A673 (cell line): ENCODE data around the gene EFNA5. TPM values are rescaled to one million over a fixed set of nuclear protein-coding genes. Genes with fewer than 3 reads are reported as not detected.

ENCODE experiments used
- BruUV-seq: library from RNA; stranded (reverse); fragments of 400-500 nt; replicated peaks from 2 replicates; lab custom pipeline; 2021; lab: Mats Ljungman, UMichigan
- CTCF ChIA-PET: fragments of 300-600 bp; sonication (Branson Sonifier 250); formaldehyde crosslinking; loops from one replicate; lab custom pipeline; 2022; ENCODE audit warnings: antibody characterized with exemption; lab: Charles Lee
- POLR2A ChIA-PET: fragments of 300-600 bp; sonication (Branson Sonifier 250); formaldehyde crosslinking; loops from one replicate; lab custom pipeline; 2022; ENCODE audit warnings: antibody characterized with exemption; ENCODE audit not compliant: low non-redundant PET; lab: Charles Lee
- DNase-seq: peaks from one replicate; pipeline ENCODE4 v3.0.0-alpha.2; 2015; ENCODE audit warnings: low spot score
- H3K27ac ChIP-seq: fragments of 200-600 bp; sonication (generic); 2 replicates; pipeline ENCODE4 v1.5.1; 2016; ENCODE audit warnings: mixed run types, low read depth, mild to moderate bottlenecking, mixed read lengths, antibody characterized with exemption, low read length; ENCODE audit not compliant: poor library complexity, severe bottlenecking
- H3K27me3 ChIP-seq: fragments of 200-600 bp; sonication (generic); replicated peaks from 2 replicates; pipeline ENCODE4 v1.6.1; 2017; ENCODE audit warnings: mixed run types, low read depth, mild to moderate bottlenecking, mixed read lengths, antibody characterized with exemption, low read length; ENCODE audit not compliant: insufficient read depth, poor library complexity
- H3K36me3 ChIP-seq: fragments of 200-600 bp; sonication (generic); 2 replicates; pipeline ENCODE4 v1.6.1; 2016; ENCODE audit warnings: mixed run types, mild to moderate bottlenecking, mixed read lengths, antibody characterized with exemption, low read length; ENCODE audit not compliant: insufficient read depth, poor library complexity, severe bottlenecking
- H3K4me1 ChIP-seq: fragments of 200-600 bp; sonication (generic); 2 replicates; pipeline ENCODE4 v1.6.1; 2017; ENCODE audit warnings: mixed run types, mild to moderate bottlenecking, mixed read lengths, antibody characterized with exemption, low read length; ENCODE audit not compliant: insufficient read depth, poor library complexity, severe bottlenecking
- H3K4me3 ChIP-seq: fragments of 200-600 bp; sonication (generic); 2 replicates; pipeline ENCODE4 v1.5.1; 2016; ENCODE audit warnings: low read depth, mixed run types, mild to moderate bottlenecking, mixed read lengths, low read length; ENCODE audit not compliant: poor library complexity, severe bottlenecking
- H3K9me3 ChIP-seq: fragments of 200-600 bp; sonication (generic); 2 replicates; pipeline ENCODE4 v1.6.1; 2016; ENCODE audit warnings: mixed run types, low read depth, mild to moderate bottlenecking, mixed read lengths, antibody characterized with exemption, low read length; ENCODE audit not compliant: poor library complexity, severe bottlenecking
- EZH2 ChIP-seq: fragments of 200-600 bp; sonication (generic); IDR thresholded peaks from 2 replicates; pipeline ENCODE4 v1.6.1; 2017; ENCODE audit warnings: borderline replicate concordance, low read depth, mild to moderate bottlenecking, mixed read lengths, antibody characterized with exemption, low read length; ENCODE audit not compliant: poor library complexity, severe bottlenecking
- intact Hi-C: fragments of 100-400 bp; cut with micrococcal nuclease; formaldehyde crosslinking; loops from one replicate; pipeline ENCODE4 v1.10.0; 2022; ENCODE audit not compliant: unreplicated experiment
- total RNA-seq: library from RNA; stranded (reverse); gene quantifications from 2 replicates; pipeline ENCODE4 v1.2.3, GENCODE V29; 2021
- TF ChIP-seq, protein P1 (sequence below): fragments of 300-800, 200-600 bp; sonication (generic); conservative IDR thresholded peaks from 2 replicates; pipeline ENCODE4 v1.5.1; 2017; ENCODE audit warnings: low read depth, mild to moderate bottlenecking, antibody characterized with exemption, low read length, moderate library complexity, mixed read lengths

The EFNA5 gene
- total RNA-seq, 1 experiment from 2014 or later = 16.7 TPM

DNA sequence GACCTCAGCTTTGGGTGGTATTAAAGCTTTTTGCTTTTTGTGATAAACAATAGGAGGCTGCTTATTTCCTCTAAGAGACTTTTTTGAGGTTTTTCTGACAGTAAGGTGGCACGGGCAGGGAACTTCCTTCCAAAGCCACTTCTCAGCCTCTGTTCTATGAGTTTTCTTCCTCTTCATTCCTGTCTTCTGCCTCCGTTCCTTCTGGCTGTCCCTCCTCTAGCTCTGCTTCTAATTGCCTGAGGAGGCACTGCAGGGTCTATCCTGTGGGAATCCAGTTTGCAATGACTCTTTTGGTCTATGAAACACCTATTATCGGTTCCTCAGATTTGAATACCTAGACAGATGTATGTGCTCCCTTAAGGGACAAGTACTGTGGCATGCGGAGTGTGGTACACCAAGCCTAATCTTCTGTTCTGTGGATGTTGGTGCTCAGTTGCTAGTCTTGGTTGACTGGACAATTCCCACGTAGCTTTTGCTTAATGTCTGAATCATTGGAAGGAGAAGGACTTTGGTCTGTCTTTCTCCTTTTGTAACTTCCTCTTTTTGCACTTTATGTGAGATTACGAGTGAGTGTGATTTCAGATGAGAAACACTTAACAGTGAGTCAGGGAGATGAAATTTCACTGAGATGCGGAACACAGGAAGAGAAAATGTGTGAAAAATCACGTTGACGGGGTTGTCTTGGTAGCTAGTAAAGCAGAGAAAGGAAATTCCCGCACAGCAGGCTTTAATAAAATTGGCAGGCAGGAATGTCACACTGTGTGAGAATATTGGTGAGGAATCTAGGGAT, 305.2 kb downstream of the EFNA5 start:
- POLR2A ChIA-PET = interaction anchor here (0.6 kb wide), 1 partner anchor 1462 kb away, joined by 5 read pairs; no protein-coding TSS in a partner anchor
- DNase-seq = peak; percentile 92
- BruUV-seq = no TSS peak
- no peak for TF ChIP-seq EZH2
- TF ChIP-seq, protein P1, sequence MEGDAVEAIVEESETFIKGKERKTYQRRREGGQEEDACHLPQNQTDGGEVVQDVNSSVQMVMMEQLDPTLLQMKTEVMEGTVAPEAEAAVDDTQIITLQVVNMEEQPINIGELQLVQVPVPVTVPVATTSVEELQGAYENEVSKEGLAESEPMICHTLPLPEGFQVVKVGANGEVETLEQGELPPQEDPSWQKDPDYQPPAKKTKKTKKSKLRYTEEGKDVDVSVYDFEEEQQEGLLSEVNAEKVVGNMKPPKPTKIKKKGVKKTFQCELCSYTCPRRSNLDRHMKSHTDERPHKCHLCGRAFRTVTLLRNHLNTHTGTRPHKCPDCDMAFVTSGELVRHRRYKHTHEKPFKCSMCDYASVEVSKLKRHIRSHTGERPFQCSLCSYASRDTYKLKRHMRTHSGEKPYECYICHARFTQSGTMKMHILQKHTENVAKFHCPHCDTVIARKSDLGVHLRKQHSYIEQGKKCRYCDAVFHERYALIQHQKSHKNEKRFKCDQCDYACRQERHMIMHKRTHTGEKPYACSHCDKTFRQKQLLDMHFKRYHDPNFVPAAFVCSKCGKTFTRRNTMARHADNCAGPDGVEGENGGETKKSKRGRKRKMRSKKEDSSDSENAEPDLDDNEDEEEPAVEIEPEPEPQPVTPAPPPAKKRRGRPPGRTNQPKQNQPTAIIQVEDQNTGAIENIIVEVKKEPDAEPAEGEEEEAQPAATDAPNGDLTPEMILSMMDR = no peak
- no peak overlapping the region for H3K4me3 ChIP-seq
- peak overlapping the region; percentile 31 for H3K27ac ChIP-seq
- H3K36me3 ChIP-seq = no peaks in the 10 kb centered on the region
- intact Hi-C loops = loop anchor here (5.0 kb wide), 1 partner anchor 307 kb away; the partner anchor contains the start of gene EFNA5
- no peaks in the 10 kb centered on the region for H3K9me3 ChIP-seq
- peaks cover 44% of the 10 kb centered on the region for H3K4me1 ChIP-seq
- no peaks in the 10 kb centered on the region for H3K27me3 ChIP-seq
- CTCF ChIA-PET = interaction anchor here (1.4 kb wide), 1 partner anchor 14 kb away, joined by 3 read pairs; no protein-coding TSS in a partner anchor

GRCh38 chr5:107364443-107365319, 306.1 kb downstream of the EFNA5 start:
- peak overlapping the region; percentile 31 for H3K27ac ChIP-seq
- no peaks in the 10 kb centered on the region for H3K27me3 ChIP-seq
- no peak for DNase-seq
- intact Hi-C loops = loop anchor here (5.0 kb wide), 1 partner anchor 308 kb away; the partner anchor contains the start of gene EFNA5
- no TSS peak for BruUV-seq
- POLR2A ChIA-PET = interaction anchor here (0.6 kb wide), 1 partner anchor 1462 kb away, joined by 5 read pairs; no protein-coding TSS in a partner anchor
- no peaks in the 10 kb centered on the region for H3K36me3 ChIP-seq
- H3K9me3 ChIP-seq = no peaks in the 10 kb centered on the region
- no peak for TF ChIP-seq EZH2
- TF ChIP-seq, protein P1 = no peak
- CTCF ChIA-PET = interaction anchor here (1.4 kb wide), 1 partner anchor 13 kb away, joined by 3 read pairs; no protein-coding TSS in a partner anchor
- H3K4me1 ChIP-seq = peaks cover 51% of the 10 kb centered on the region
- no peak overlapping the region for H3K4me3 ChIP-seq

- TF ChIP-seq EZH2 = no peak
- TF ChIP-seq, protein P1 = no peak
- DNase-seq = no peak
These were observed 307.0 kb downstream of the EFNA5 start for GRCh38 chr5:107363768-107364167.

More at GRCh38 chr5:107363768-107364167, 307.0 kb downstream of the EFNA5 start:
- H3K9me3 ChIP-seq = no peaks in the 10 kb centered on the region
- no peaks in the 10 kb centered on the region for H3K36me3 ChIP-seq
- intact Hi-C loops = no loop called here
- no peaks in the 10 kb centered on the region for H3K27me3 ChIP-seq
- no peak overlapping the region for H3K27ac ChIP-seq
- ChIA-PET POLR2A (no interaction called here), CTCF (no interaction called here)
- no TSS peak for BruUV-seq
- H3K4me3 ChIP-seq = no peak overlapping the region
- H3K4me1 ChIP-seq = peaks cover 60% of the 10 kb centered on the region
